Caco-2 (cell line): ENCODE data around the gene MRPL47. TPM values are rescaled to one million over a fixed set of nuclear protein-coding genes. Genes with fewer than 3 reads are reported as not detected.

Experiments used
- BruUV-seq: library from RNA; stranded (reverse); fragments of 400-500 nt; replicated peaks from 2 replicates; lab custom pipeline; 2021; lab: Mats Ljungman, UMichigan
- CTCF ChIA-PET: fragments of 300-600 bp; sonication (Branson Sonifier 250); formaldehyde crosslinking; loops from one replicate; lab custom pipeline; 2022; ENCODE audit warnings: antibody characterized with exemption; lab: Charles Lee
- POLR2A ChIA-PET: fragments of 300-600 bp; sonication (Branson Sonifier 250); formaldehyde crosslinking; loops from one replicate; lab custom pipeline; 2022; ENCODE audit warnings: antibody characterized with exemption; lab: Charles Lee
- DNase-seq, 2 experiments: peaks; one replicate each; pipeline versions ENCODE4 v3.0.0 to v3.0.0-alpha.2; 2020 to 2022
- H3K27me3 ChIP-seq: replicated peaks from 2 replicates; pipeline ENCODE4 v1.6.0; 2011; ENCODE audit warnings: low read length; ENCODE audit not compliant: control insufficient read depth, insufficient read depth
- H3K36me3 ChIP-seq: 2 replicates; pipeline ENCODE4 v1.5.1; 2011; ENCODE audit warnings: low read length; ENCODE audit not compliant: control insufficient read depth, insufficient read depth
- H3K4me1 ChIP-seq: fragments of 250-450 bp; sonication (Bioruptor Pico); 2 replicates; pipeline ENCODE4 v1.5.1; 2020; ENCODE audit warnings: mild to moderate bottlenecking
- H3K4me3 ChIP-seq: 2 replicates; pipeline ENCODE4 v1.5.1; 2011; ENCODE audit warnings: low read depth, mild to moderate bottlenecking, control low read depth, low read length
- H3K9me3 ChIP-seq: fragments of 250-450 bp; sonication (Bioruptor Pico); 2 replicates; pipeline ENCODE4 v1.5.1; 2020; ENCODE audit warnings: mild to moderate bottlenecking, moderate library complexity
- H3K27ac Mint-ChIP-seq: one replicate; pipeline ENCODE4 v1.8.0; 2022; ENCODE audit warnings: mixed read lengths; ENCODE audit not compliant: unreplicated experiment
- H3K27me3 Mint-ChIP-seq: one replicate; pipeline ENCODE4 v1.8.0; 2022; ENCODE audit warnings: mixed read lengths; ENCODE audit not compliant: insufficient read depth, unreplicated experiment
- H3K36me3 Mint-ChIP-seq: one replicate; pipeline ENCODE4 v1.8.0; 2022; ENCODE audit warnings: mild to moderate bottlenecking, mixed read lengths; ENCODE audit not compliant: insufficient read depth, unreplicated experiment
- H3K4me1 Mint-ChIP-seq: one replicate; pipeline ENCODE4 v1.8.0; 2022; ENCODE audit warnings: low read depth, mixed read lengths; ENCODE audit not compliant: unreplicated experiment
- H3K4me3 Mint-ChIP-seq: one replicate; pipeline ENCODE4 v1.8.0; 2022; ENCODE audit warnings: mild to moderate bottlenecking, moderate library complexity, mixed read lengths; ENCODE audit not compliant: unreplicated experiment
- H3K9me3 Mint-ChIP-seq: one replicate; pipeline ENCODE4 v1.8.0; 2022; ENCODE audit warnings: mixed read lengths; ENCODE audit not compliant: unreplicated experiment
- CTCF ChIP-seq, 2 experiments: fragments of 200-600 bp in 1 of 2; IDR thresholded peaks; 1 replicate in 1 of 2; 2 replicates in 1 of 2; pipeline versions ENCODE4 v1.5.1 to v1.8.0; 2011 to 2022; ENCODE audit warnings: antibody characterized with exemption in 1 of 2, control low read depth in 1 of 2, inconsistent platforms in 1 of 2, low read depth in 1 of 2, low read length in 1 of 2, mild to moderate bottlenecking in 1 of 2, moderate library complexity in 1 of 2; ENCODE audit not compliant: insufficient read depth in 1 of 2, severe bottlenecking in 1 of 2, unreplicated experiment in 1 of 2
- intact Hi-C: fragments of 100-400 bp; cut with micrococcal nuclease; formaldehyde crosslinking; loops from one replicate; pipeline ENCODE4 v1.10.0; 2022; ENCODE audit not compliant: unreplicated experiment
- total RNA-seq: library from RNA; stranded (reverse); gene quantifications from 2 replicates; pipeline ENCODE4 v1.2.3, GENCODE V29; 2022

Gene MRPL47
- total RNA-seq, 1 experiment from 2014 or later, result 71.3 TPM

DNA sequence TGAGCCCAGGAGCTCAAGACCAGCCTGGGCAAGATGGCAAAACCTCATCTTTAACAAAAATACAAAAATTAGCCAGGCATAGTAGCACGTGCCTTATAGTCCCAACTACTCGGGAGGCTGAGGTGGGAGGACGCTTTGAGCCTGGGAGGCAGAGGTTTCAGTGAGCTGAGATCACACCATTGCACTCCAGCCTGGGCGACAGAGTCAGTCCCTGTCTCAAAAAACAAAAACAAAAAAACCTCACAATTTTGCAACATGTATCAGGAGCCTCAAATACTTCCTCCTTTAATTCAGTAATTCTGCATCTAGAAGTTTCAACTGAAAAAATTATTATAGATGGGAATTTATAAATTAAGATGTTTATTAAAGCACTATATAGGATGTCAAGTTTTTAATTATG, 1.1 kb downstream of the MRPL47 start:
- no peaks in the 10 kb centered on the region for H3K27me3 ChIP-seq
- TF ChIP-seq CTCF (IDR thresholded peaks at IDR 0.05; ENCODE audit: insufficient read depth in 1 of 2, low read depth in 1 of 2, low read length in 1 of 2, severe bottlenecking in 1 of 2, unreplicated experiment in 1 of 2), result no peak
- BruUV-seq, result no TSS peak
- no peak overlapping the region; the same call in 1 of the 2 replicates for H3K4me3 ChIP-seq
- H3K4me3 Mint-ChIP-seq, result peak overlapping the region; percentile 97
- H3K36me3 ChIP-seq, result no peaks in the 10 kb centered on the region; the same call in none of the 2 replicates
- ChIA-PET CTCF (no interaction called here), POLR2A (interaction anchor here (0.6 kb wide), 2 partner anchors 41 to 747 kb away, joined by 3 read pairs; no protein-coding TSS in a partner anchor)
- DNase-seq, result no peak
- H3K27me3 Mint-ChIP-seq, result no peaks in the 10 kb centered on the region
- no peaks in the 10 kb centered on the region for H3K4me1 Mint-ChIP-seq
- no peaks in the 10 kb centered on the region for H3K9me3 ChIP-seq
- peaks cover 36% of the 10 kb centered on the region for H3K36me3 Mint-ChIP-seq
- intact Hi-C loops, result no loop called here
- H3K4me1 ChIP-seq, result peaks cover 7% of the 10 kb centered on the region; the same call in 1 of the 2 replicates
- no peaks in the 10 kb centered on the region for H3K9me3 Mint-ChIP-seq
- H3K27ac Mint-ChIP-seq, result no peak overlapping the region

DNA sequence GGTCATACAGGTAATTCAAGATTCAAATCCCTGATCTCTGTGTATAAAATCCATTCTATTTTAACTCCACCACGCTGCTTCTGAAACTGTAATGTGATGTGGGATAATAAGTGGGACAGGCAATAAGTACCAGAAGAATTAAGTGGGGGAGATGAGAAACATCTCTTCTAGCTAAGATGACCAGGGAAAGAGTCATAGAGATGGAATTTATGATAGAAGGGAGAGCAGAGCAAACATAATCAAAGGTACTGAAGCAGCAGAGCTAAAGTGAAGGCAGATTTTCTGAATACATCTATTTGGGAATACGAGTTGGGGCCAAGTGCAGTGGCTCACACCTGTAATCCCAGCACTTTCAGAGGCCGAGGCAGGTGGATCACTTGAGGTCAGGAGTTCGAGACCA, 4.9 kb downstream of the MRPL47 start:
- BruUV-seq, result no TSS peak
- Histone ChIP-seq H3K9me3 (no peaks in the 10 kb centered on the region), H3K27me3 (no peaks in the 10 kb centered on the region), H3K4me1 (peaks cover 7% of the 10 kb centered on the region; the same call in 1 of the 2 replicates), H3K36me3 (no peaks in the 10 kb centered on the region; the same call in none of the 2 replicates), H3K4me3 (no peak overlapping the region)
- H3K36me3 Mint-ChIP-seq, result peaks cover 62% of the 10 kb centered on the region
- intact Hi-C loops, result no loop called here
- H3K9me3 Mint-ChIP-seq, result no peaks in the 10 kb centered on the region
- no peaks in the 10 kb centered on the region for H3K27me3 Mint-ChIP-seq
- H3K4me1 Mint-ChIP-seq, result no peaks in the 10 kb centered on the region
- CTCF ChIA-PET, result no interaction called here
- no peak overlapping the region for H3K27ac Mint-ChIP-seq
- POLR2A ChIA-PET, result no interaction called here
- H3K4me3 Mint-ChIP-seq, result no peak overlapping the region
- TF ChIP-seq CTCF (IDR thresholded peaks at IDR 0.05; ENCODE audit: insufficient read depth in 1 of 2, low read depth in 1 of 2, low read length in 1 of 2, severe bottlenecking in 1 of 2, unreplicated experiment in 1 of 2), result no peak
- DNase-seq, result no peak

DNA sequence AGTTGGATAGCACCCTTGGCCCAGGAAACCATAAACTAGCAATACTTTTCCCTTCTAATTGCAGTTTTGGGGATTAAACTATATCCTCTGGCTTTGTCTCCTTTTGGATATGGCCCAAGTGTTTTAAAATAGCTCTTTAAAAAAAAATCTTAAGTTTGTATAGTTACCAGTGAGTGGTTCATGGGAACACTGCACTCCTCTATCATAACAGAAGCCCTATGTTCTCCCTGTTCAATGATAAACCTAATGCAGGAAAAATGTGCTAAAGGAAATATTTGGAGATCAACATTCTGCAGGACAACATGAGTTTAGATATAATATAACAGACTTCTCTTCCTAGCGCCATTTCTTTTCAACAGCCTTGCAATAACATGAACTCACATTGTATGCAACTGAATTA, 13.1 kb downstream of the MRPL47 start:
- peaks cover 2% of the 10 kb centered on the region; the same call in 1 of the 2 replicates for H3K36me3 ChIP-seq
- Mint-ChIP-seq H3K27me3 (no peaks in the 10 kb centered on the region), H3K9me3 (no peaks in the 10 kb centered on the region), H3K27ac (no peak overlapping the region), H3K36me3 (peaks cover 67% of the 10 kb centered on the region), H3K4me1 (no peaks in the 10 kb centered on the region), H3K4me3 (no peak overlapping the region)
- intact Hi-C loops, result no loop called here
- no peaks in the 10 kb centered on the region for H3K9me3 ChIP-seq
- no peaks in the 10 kb centered on the region for H3K4me1 ChIP-seq
- no peak overlapping the region for H3K4me3 ChIP-seq
- POLR2A ChIA-PET, result no interaction called here
- BruUV-seq, result no TSS peak
- CTCF ChIA-PET, result no interaction called here
- no peak for DNase-seq
- no peaks in the 10 kb centered on the region for H3K27me3 ChIP-seq
- no peak for TF ChIP-seq CTCF (IDR thresholded peaks at IDR 0.05; ENCODE audit: insufficient read depth in 1 of 2, low read depth in 1 of 2, low read length in 1 of 2, severe bottlenecking in 1 of 2, unreplicated experiment in 1 of 2)
